ENCODE measurements around the gene FLG. TPM values are rescaled to one million over a fixed set of nuclear protein-coding genes. Genes with fewer than 3 reads are reported as not detected.

FLG gene
- total RNA-seq, 1 donor from 2014 or later = not detected

GRCh38 chr1:152356736-152357135, 31.7 kb upstream of the FLG start:
- H3K36me3 Mint-ChIP-seq (ENCODE audit: low read depth, unreplicated experiment) = peaks cover 9% of the 10 kb centered on the region
- peaks cover 5% of the 10 kb centered on the region for H3K9me3 Mint-ChIP-seq (ENCODE audit: unreplicated experiment)
- no peaks in the 10 kb centered on the region for H3K4me1 Mint-ChIP-seq (ENCODE audit: unreplicated experiment)
- TF ChIP-seq, protein P1, sequence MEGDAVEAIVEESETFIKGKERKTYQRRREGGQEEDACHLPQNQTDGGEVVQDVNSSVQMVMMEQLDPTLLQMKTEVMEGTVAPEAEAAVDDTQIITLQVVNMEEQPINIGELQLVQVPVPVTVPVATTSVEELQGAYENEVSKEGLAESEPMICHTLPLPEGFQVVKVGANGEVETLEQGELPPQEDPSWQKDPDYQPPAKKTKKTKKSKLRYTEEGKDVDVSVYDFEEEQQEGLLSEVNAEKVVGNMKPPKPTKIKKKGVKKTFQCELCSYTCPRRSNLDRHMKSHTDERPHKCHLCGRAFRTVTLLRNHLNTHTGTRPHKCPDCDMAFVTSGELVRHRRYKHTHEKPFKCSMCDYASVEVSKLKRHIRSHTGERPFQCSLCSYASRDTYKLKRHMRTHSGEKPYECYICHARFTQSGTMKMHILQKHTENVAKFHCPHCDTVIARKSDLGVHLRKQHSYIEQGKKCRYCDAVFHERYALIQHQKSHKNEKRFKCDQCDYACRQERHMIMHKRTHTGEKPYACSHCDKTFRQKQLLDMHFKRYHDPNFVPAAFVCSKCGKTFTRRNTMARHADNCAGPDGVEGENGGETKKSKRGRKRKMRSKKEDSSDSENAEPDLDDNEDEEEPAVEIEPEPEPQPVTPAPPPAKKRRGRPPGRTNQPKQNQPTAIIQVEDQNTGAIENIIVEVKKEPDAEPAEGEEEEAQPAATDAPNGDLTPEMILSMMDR (IDR thresholded peaks at IDR 0.05; ENCODE audit: unreplicated experiment) = no peak
- H3K27ac Mint-ChIP-seq (ENCODE audit: unreplicated experiment) = no peak overlapping the region
- no peak for DNase-seq (ENCODE audit: low spot score)
- no peak overlapping the region for H3K4me3 Mint-ChIP-seq (ENCODE audit: unreplicated experiment)
- peaks cover 8% of the 10 kb centered on the region for H3K27me3 Mint-ChIP-seq (ENCODE audit: unreplicated experiment)

GRCh38 chr1:152349611-152350010, 24.6 kb upstream of the FLG start:
- H3K27me3 Mint-ChIP-seq (ENCODE audit: unreplicated experiment) = peaks cover 6% of the 10 kb centered on the region
- peaks cover 9% of the 10 kb centered on the region for H3K36me3 Mint-ChIP-seq (ENCODE audit: low read depth, unreplicated experiment)
- no peaks in the 10 kb centered on the region for H3K4me1 Mint-ChIP-seq (ENCODE audit: unreplicated experiment)
- H3K4me3 Mint-ChIP-seq (ENCODE audit: unreplicated experiment) = no peak overlapping the region
- no peak for DNase-seq (ENCODE audit: low spot score)
- TF ChIP-seq, protein P1 (IDR thresholded peaks at IDR 0.05; ENCODE audit: unreplicated experiment) = no peak
- peaks cover 5% of the 10 kb centered on the region for H3K9me3 Mint-ChIP-seq (ENCODE audit: unreplicated experiment)
- H3K27ac Mint-ChIP-seq (ENCODE audit: unreplicated experiment) = no peak overlapping the region

- DNase-seq (ENCODE audit: low spot score) = no peak
- TF ChIP-seq, protein P1 (IDR thresholded peaks at IDR 0.05; ENCODE audit: unreplicated experiment) = no peak
These were observed 23.4 kb upstream of the FLG start for GRCh38 chr1:152348447-152348846.

GRCh38 chr1:152347116-152347728, 22.2 kb upstream of the FLG start:
- peak; percentile 73 for DNase-seq (ENCODE audit: low spot score)
- no peak overlapping the region for H3K4me3 Mint-ChIP-seq (ENCODE audit: unreplicated experiment)
- H3K27me3 Mint-ChIP-seq (ENCODE audit: unreplicated experiment) = peaks cover under 1% of the 10 kb centered on the region
- H3K27ac Mint-ChIP-seq (ENCODE audit: unreplicated experiment) = no peak overlapping the region
- H3K9me3 Mint-ChIP-seq (ENCODE audit: unreplicated experiment) = no peaks in the 10 kb centered on the region
- H3K4me1 Mint-ChIP-seq (ENCODE audit: unreplicated experiment) = no peaks in the 10 kb centered on the region
- TF ChIP-seq, protein P1 (IDR thresholded peaks at IDR 0.05; ENCODE audit: unreplicated experiment) = peak; percentile 98
- no peaks in the 10 kb centered on the region for H3K36me3 Mint-ChIP-seq (ENCODE audit: low read depth, unreplicated experiment)

More at GRCh38 chr1:152348447-152348846, 23.4 kb upstream of the FLG start:
- Mint-ChIP-seq H3K27me3 (ENCODE audit: unreplicated experiment) (peaks cover 6% of the 10 kb centered on the region), H3K27ac (ENCODE audit: unreplicated experiment) (no peak overlapping the region), H3K4me1 (ENCODE audit: unreplicated experiment) (no peaks in the 10 kb centered on the region), H3K9me3 (ENCODE audit: unreplicated experiment) (peaks cover 5% of the 10 kb centered on the region), H3K36me3 (ENCODE audit: low read depth, unreplicated experiment) (peaks cover 9% of the 10 kb centered on the region), H3K4me3 (ENCODE audit: unreplicated experiment) (no peak overlapping the region)

GRCh38 chr1:152344438-152344837, 19.4 kb upstream of the FLG start:
- DNase-seq (ENCODE audit: low spot score) = no peak
- H3K4me3 Mint-ChIP-seq (ENCODE audit: unreplicated experiment) = no peak overlapping the region
- H3K36me3 Mint-ChIP-seq (ENCODE audit: low read depth, unreplicated experiment) = no peaks in the 10 kb centered on the region
- H3K27ac Mint-ChIP-seq (ENCODE audit: unreplicated experiment) = no peak overlapping the region
- TF ChIP-seq, protein P1 (IDR thresholded peaks at IDR 0.05; ENCODE audit: unreplicated experiment) = no peak
- no peaks in the 10 kb centered on the region for H3K27me3 Mint-ChIP-seq (ENCODE audit: unreplicated experiment)
- no peaks in the 10 kb centered on the region for H3K9me3 Mint-ChIP-seq (ENCODE audit: unreplicated experiment)
- H3K4me1 Mint-ChIP-seq (ENCODE audit: unreplicated experiment) = no peaks in the 10 kb centered on the region
